Spleen (tissue), 7 donors: Measurements from ENCODE around the gene FNBP1.

ENCODE experiments used
- CTCF ChIP-seq, 11 experiments: fragments of 200-600 bp in 7 of 11; fragments of 450-650 bp in 4 of 11; sonication (generic) in 4 of 11; IDR thresholded peaks in 8 of 11; conservative IDR thresholded peaks in 3 of 11; 1 replicate in 7 of 11; 2 replicates in 4 of 11; pipeline versions ENCODE4 v1.4.0 to v1.8.0; 2016 to 2021; ENCODE audit warnings: antibody characterized with exemption in 11 of 11, inconsistent platforms in 4 of 11, mild to moderate bottlenecking in 1 of 11
- POLR2A ChIP-seq, 3 donors: fragments of 450-650 bp; IDR thresholded peaks; one replicate each; pipeline ENCODE4 v1.5.1; 2017; ENCODE audit warnings: antibody characterized with exemption in 3 of 3, mild to moderate bottlenecking in 1 of 3
- donor health status: DM: no; HTN: no; CAD: no; lungs with moderate emphysema.
- donor health status: DM: no; HTN: no; CAD: no.
- donor health status: DM: no; HTN: no; CAD: no.

- TF ChIP-seq POLR2A (IDR thresholded peaks at IDR 0.05) (no peak), CTCF (IDR thresholded peaks at IDR 0.05 in 8 of 11, conservative IDR thresholded peaks at IDR 0.05 in 3 of 11) (peak in 6 of 11 experiments; percentile 4 to 43 (median 37))
Observed at GRCh38 chr9:129885018-129885669, 157.8 kb downstream of the FNBP1 start.
